DND-41 (cell line): ENCODE results near the gene MGAT4A.

Experiments used
- EZH2 ChIP-seq: IDR thresholded peaks from 3 replicates; pipeline ENCODE4 v1.6.1; 2012; ENCODE audit warnings: borderline replicate concordance, low read depth, mild to moderate bottlenecking, moderate library complexity, low read length, inconsistent platforms; ENCODE audit not compliant: severe bottlenecking
- TF ChIP-seq, protein P1 (sequence below): IDR thresholded peaks from 2 replicates; pipeline ENCODE4 v1.5.1; 2012; ENCODE audit warnings: borderline replicate concordance, low read length, moderate library complexity, mild to moderate bottlenecking; ENCODE audit not compliant: poor library complexity, severe bottlenecking; ENCODE audit errors: extremely low read depth

GRCh38 chr2:98693477-98693876 is 37.5 kb downstream of the MGAT4A start:
- TF ChIP-seq, protein P1, sequence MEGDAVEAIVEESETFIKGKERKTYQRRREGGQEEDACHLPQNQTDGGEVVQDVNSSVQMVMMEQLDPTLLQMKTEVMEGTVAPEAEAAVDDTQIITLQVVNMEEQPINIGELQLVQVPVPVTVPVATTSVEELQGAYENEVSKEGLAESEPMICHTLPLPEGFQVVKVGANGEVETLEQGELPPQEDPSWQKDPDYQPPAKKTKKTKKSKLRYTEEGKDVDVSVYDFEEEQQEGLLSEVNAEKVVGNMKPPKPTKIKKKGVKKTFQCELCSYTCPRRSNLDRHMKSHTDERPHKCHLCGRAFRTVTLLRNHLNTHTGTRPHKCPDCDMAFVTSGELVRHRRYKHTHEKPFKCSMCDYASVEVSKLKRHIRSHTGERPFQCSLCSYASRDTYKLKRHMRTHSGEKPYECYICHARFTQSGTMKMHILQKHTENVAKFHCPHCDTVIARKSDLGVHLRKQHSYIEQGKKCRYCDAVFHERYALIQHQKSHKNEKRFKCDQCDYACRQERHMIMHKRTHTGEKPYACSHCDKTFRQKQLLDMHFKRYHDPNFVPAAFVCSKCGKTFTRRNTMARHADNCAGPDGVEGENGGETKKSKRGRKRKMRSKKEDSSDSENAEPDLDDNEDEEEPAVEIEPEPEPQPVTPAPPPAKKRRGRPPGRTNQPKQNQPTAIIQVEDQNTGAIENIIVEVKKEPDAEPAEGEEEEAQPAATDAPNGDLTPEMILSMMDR, result no peak
- TF ChIP-seq EZH2, result no peak
